Uterus (tissue), 2 donors: ENCODE measurements around the gene RAD51B.

ENCODE experiments used
- POLR2A ChIP-seq, 2 donors: fragments of 450-650 bp; IDR thresholded peaks; one replicate each; pipeline ENCODE4 v1.6.1; 2016; ENCODE audit warnings: antibody characterized with exemption in 2 of 2, mild to moderate bottlenecking in 1 of 2, moderate library complexity in 1 of 2
- TF ChIP-seq, protein P1 (sequence below), 4 experiments: fragments of 200-600 bp in 2 of 4; fragments of 450-650 bp in 2 of 4; sonication (generic) in 2 of 4; IDR thresholded peaks; one replicate each; pipeline ENCODE4 v1.5.1; 2016 to 2019; ENCODE audit warnings: antibody characterized with exemption in 4 of 4, mild to moderate bottlenecking in 2 of 4, moderate library complexity in 1 of 4

DNA sequence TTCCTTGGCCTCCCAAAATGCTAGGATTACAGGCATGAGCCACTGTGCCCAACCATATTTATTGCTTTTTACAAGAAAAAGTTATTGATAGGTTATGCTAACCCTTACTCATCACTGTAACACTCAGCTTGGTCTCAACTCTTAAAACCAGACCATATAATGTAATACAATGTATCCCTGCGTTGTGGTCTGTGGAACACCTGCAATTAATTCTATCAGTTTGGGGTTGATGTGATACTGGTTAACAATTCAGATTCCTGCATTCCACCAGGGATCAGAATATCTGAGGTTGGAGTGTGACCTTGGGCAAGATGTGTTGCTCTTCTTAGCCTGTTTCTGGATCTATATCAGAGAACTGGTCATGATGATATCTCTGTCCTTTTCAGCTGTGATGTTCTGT, 419.0 kb downstream of the RAD51B start:
- TF ChIP-seq, protein P1, sequence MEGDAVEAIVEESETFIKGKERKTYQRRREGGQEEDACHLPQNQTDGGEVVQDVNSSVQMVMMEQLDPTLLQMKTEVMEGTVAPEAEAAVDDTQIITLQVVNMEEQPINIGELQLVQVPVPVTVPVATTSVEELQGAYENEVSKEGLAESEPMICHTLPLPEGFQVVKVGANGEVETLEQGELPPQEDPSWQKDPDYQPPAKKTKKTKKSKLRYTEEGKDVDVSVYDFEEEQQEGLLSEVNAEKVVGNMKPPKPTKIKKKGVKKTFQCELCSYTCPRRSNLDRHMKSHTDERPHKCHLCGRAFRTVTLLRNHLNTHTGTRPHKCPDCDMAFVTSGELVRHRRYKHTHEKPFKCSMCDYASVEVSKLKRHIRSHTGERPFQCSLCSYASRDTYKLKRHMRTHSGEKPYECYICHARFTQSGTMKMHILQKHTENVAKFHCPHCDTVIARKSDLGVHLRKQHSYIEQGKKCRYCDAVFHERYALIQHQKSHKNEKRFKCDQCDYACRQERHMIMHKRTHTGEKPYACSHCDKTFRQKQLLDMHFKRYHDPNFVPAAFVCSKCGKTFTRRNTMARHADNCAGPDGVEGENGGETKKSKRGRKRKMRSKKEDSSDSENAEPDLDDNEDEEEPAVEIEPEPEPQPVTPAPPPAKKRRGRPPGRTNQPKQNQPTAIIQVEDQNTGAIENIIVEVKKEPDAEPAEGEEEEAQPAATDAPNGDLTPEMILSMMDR (IDR thresholded peaks at IDR 0.05) = no peak
- TF ChIP-seq POLR2A (IDR thresholded peaks at IDR 0.05) = no peak
